ENCODE data around the gene CACNA1C. TPM values are rescaled to one million over a fixed set of nuclear protein-coding genes. Genes with fewer than 3 reads are reported as not detected.
"Not testable (repeated sequence)": the region's sequence is repeated elsewhere in the genome, so short reads cannot be mapped to it uniquely, and the experiment has no call there.

CACNA1C gene
- total RNA-seq, 1 donor from 2014 or later, result 15.6 TPM

DNA sequence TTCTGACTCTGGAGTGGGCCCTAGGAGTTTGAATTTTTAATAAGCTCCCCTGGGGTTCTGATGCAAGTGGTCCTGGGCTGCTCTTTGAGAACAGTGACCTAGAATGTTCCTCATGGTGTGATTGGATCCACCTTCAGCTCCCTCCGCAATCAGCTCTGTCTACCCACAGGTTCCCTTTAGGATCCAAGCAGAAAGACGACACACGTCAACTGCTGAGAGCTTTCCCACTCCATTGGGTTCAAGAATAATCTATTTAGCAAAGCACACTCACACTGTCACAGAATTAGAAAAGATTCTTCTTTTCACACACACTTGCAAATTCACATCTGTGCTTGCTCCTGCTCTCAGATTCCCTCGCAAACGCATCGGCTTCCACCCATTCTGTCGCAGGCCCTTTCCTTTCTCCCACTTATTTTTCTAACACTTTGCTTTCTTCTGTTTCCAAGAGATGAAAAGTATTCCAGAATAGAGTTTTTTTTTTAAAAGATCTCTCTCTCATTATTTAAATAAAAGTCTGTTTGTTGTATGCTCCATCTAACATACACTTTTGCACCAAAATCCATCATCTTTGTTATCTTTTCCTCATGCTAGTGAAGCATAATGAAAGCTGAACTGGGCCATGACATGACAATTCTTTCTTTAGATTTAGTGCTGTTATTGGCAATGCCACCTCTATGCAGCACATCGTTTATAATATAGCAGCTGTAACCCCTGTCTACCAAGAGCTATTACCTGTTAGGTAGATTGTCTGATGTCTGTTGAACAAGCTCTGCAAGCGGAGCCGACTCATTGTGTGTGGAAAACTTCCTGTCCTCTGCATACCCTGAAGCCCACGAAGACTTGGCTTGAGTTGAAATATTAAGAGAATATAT is 73.1 kb downstream of the CACNA1C start:
- no peak overlapping the region for H3K27ac ChIP-seq
- H3K4me3 ChIP-seq, result no peak overlapping the region
- DNase-seq (no peak), ATAC-seq (no peak)
- H3K4me1 ChIP-seq, result no peaks in the 10 kb centered on the region
- no peaks in the 10 kb centered on the region for H3K9me3 ChIP-seq
- no peaks in the 10 kb centered on the region for H3K27me3 ChIP-seq
- intact Hi-C loops (cut with DNase I), result no loop called here
- no peaks in the 10 kb centered on the region for H3K36me3 ChIP-seq
- TF ChIP-seq, protein P1, sequence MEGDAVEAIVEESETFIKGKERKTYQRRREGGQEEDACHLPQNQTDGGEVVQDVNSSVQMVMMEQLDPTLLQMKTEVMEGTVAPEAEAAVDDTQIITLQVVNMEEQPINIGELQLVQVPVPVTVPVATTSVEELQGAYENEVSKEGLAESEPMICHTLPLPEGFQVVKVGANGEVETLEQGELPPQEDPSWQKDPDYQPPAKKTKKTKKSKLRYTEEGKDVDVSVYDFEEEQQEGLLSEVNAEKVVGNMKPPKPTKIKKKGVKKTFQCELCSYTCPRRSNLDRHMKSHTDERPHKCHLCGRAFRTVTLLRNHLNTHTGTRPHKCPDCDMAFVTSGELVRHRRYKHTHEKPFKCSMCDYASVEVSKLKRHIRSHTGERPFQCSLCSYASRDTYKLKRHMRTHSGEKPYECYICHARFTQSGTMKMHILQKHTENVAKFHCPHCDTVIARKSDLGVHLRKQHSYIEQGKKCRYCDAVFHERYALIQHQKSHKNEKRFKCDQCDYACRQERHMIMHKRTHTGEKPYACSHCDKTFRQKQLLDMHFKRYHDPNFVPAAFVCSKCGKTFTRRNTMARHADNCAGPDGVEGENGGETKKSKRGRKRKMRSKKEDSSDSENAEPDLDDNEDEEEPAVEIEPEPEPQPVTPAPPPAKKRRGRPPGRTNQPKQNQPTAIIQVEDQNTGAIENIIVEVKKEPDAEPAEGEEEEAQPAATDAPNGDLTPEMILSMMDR (IDR thresholded peaks at IDR 0.05), result no peak

DNA sequence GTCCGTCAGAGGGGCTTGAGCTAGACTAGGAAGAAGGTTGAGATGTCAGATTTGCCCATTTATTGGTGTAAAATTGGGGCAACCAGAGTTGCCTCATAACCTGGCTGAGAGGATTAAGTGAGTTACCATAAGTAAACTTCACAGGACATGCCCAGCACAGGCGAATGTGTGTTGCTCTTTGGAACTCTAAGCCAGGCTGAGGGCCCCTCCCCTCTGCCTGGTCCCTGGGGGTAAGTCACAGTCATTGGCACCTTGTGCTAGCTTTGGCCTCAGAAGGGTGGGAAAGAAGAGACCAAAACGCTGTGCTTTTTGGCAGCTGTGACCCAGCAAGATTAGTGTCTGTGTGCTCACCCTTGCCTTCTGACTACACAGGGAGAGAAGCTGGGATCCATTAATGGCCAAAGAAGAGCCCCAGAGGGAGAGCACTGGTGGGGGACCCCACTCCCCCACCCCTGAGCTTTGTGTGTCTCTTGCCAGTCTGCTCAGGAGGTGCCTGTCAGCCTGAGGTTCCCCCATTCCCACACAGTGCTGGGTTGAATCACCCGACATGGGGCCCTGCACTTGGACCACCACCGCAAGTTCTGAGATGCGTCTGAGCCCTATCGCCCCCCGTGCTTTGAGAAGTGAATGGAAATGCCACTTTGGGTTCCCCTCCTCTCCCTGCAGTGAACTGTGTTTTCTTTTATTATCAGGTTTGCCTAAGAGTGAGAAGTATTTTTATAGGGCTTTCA is 74.1 kb downstream of the CACNA1C start:
- TF ChIP-seq, protein P1 (IDR thresholded peaks at IDR 0.05), result no peak
- no peak for DNase-seq
- intact Hi-C loops (cut with DNase I), result no loop called here
- no peak overlapping the region for H3K27ac ChIP-seq
- H3K36me3 ChIP-seq, result no peaks in the 10 kb centered on the region
- H3K9me3 ChIP-seq, result no peaks in the 10 kb centered on the region
- H3K4me1 ChIP-seq, result no peaks in the 10 kb centered on the region
- no peak for ATAC-seq
- no peak overlapping the region for H3K4me3 ChIP-seq
- no peaks in the 10 kb centered on the region for H3K27me3 ChIP-seq

DNA sequence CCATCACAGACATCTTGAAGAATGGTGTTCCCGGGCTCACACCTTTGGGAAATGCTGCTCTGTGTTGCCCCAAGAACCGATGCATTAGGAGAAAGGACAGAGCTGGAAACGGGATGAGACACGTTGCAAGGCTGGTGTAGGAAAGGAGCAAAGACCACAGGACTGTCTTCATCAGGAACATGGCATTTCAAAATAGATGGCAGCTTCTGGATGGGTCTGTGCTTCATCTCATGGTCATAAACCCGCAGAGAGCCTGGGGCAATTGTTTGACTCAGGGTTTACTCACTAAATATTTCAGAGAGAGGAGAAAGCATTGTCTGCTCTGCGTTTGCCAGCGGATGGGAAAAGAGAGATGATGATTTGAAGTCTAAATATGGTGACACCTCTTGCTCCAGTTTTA is 76.3 kb downstream of the CACNA1C start:
- no peaks in the 10 kb centered on the region for H3K9me3 ChIP-seq
- DNase-seq, result no peak
- intact Hi-C loops (cut with DNase I), result no loop called here
- ATAC-seq, result no peak
- TF ChIP-seq, protein P1 (IDR thresholded peaks at IDR 0.05), result no peak
- H3K27me3 ChIP-seq, result no peaks in the 10 kb centered on the region
- no peaks in the 10 kb centered on the region for H3K36me3 ChIP-seq
- H3K27ac ChIP-seq, result no peak overlapping the region
- no peak overlapping the region for H3K4me3 ChIP-seq
- no peaks in the 10 kb centered on the region for H3K4me1 ChIP-seq

DNA sequence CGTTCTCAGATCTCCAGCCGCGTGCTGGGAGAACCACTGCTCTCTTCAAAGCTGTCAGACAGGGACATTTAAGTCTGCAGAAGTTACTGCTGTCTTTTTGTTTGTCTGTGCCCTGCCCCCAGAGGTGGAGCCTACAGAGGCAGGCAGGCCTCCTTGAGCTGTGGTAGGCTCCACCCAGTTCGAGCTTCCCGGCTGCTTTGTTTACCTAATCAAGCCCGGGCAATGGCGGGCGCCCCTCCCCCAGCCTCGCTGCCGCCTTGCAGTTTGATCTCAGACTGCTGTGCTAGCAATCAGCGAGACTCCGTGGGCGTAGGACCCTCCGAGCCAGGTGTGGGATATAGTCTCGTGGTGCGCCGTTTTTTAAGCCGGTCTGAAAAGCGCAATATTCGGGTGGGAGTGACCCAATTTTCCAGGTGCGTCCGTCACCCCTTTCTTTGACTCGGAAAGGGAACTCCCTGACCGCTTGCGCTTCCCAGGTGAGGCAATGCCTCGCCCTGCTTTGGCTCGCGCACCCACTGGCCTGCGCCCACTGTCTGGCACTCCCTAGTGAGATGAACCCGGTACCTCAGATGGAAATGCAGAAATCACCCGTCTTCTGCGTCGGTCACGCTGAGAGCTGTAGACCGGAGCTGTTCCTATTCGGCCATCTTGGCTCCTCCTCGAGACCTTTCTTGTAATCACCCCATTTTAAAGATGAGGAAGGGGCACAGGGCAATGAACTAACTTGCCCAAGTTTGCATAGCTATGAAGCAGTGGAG is 83.1 kb downstream of the CACNA1C start:
- H3K9me3 ChIP-seq; intact Hi-C loops (cut with DNase I); H3K27me3 ChIP-seq; H3K4me3 ChIP-seq; ATAC-seq; H3K36me3 ChIP-seq; DNase-seq; H3K27ac ChIP-seq; H3K4me1 ChIP-seq: not testable (repeated sequence)

DNA sequence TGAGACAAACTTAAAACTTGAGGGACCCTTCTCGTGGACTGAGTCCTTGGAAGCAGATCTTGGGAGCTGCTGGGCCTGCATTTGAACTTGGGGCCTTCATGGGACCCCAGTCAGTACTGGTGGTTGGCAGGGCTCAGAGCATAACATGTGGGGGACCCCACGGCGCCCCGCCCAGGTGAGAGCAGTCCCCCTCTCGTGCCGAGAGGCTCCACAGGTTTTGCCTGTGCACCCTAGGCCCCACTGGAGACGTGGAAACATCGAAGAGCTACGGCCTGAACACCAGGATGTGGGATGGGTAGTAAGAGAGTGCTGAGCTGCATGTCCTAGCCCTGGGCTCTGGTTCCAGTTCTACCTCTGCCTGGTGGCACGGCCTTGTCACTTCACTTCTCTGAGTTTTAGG is 84.1 kb downstream of the CACNA1C start:
- H3K27me3 ChIP-seq, result no peaks in the 10 kb centered on the region
- intact Hi-C loops (cut with DNase I), result no loop called here
- H3K27ac ChIP-seq, result no peak overlapping the region
- DNase-seq (no peak), ATAC-seq (no peak)
- no peaks in the 10 kb centered on the region for H3K9me3 ChIP-seq
- TF ChIP-seq, protein P1 (IDR thresholded peaks at IDR 0.05), result no peak
- no peak overlapping the region for H3K4me3 ChIP-seq
- H3K36me3 ChIP-seq, result no peaks in the 10 kb centered on the region
- H3K4me1 ChIP-seq, result no peaks in the 10 kb centered on the region

Data from upper lobe of right lung (tissue), 1 donor.